GM06990 (cell line): Measurements from ENCODE around the gene RRP9.

ENCODE experiments used
- DNase-seq: peaks from one replicate; pipeline ENCODE4 v3.0.0-alpha.2; 2011; ENCODE audit not compliant: insufficient read length; ENCODE audit errors: extremely low read depth
- H3K27me3 ChIP-seq: replicated peaks from 2 replicates; pipeline ENCODE4 v1.6.0; 2011; ENCODE audit warnings: low read length; ENCODE audit not compliant: control insufficient read depth, insufficient read depth
- H3K36me3 ChIP-seq: 2 replicates; pipeline ENCODE4 v1.5.1; 2011; ENCODE audit warnings: low read length; ENCODE audit not compliant: control insufficient read depth, insufficient read depth
- H3K4me3 ChIP-seq: replicated peaks from 2 replicates; pipeline ENCODE4 v1.5.1; 2011; ENCODE audit warnings: low read depth, mild to moderate bottlenecking, control low read depth, low read length
- TF ChIP-seq, protein P1 (sequence below): IDR thresholded peaks from 2 replicates; pipeline ENCODE4 v1.5.1; 2011; ENCODE audit warnings: low read length, control low read depth, mild to moderate bottlenecking, inconsistent platforms; ENCODE audit not compliant: insufficient read depth, poor library complexity, severe bottlenecking

Gene RRP9

DNA sequence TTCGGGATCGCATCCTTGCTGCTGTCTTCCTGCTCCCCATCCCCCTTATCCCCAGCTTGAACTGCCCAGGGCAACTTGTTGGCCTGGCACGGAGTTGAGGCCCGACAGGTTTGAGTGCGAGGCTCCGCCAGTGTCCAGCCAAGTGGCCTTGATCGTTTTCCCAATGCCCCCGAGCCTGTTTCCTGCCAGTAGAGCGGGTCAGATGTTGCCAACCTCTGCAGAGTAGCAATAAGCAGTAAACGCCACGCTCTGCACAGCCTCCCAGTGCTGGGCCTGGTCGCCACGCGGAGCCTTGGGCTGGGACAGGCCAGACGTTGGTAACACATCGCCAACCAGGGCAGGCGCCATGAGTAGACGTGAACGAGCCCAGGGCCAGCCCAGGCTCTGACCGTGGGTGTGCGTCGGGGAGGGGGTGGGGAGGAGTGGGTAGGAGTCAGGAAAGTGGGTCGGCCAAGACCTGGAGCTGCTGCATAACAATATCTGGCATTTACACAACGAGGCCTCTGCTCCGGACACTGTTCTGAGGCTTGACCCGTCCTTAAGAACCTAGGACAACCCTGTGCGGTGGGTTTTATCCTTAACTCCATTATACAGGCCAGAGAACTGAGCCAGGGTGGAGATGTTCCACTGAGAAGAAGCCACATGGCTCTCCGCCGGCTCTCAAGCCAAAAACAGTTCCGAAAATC is 32.7 kb upstream of the RRP9 start:
- DNase-seq, result no peak
- Histone ChIP-seq H3K27me3 (no peaks in the 10 kb centered on the region), H3K4me3 (peak overlapping the region; percentile 97), H3K36me3 (peaks cover 2% of the 10 kb centered on the region; the same call in 1 of the 2 replicates)
- TF ChIP-seq, protein P1, sequence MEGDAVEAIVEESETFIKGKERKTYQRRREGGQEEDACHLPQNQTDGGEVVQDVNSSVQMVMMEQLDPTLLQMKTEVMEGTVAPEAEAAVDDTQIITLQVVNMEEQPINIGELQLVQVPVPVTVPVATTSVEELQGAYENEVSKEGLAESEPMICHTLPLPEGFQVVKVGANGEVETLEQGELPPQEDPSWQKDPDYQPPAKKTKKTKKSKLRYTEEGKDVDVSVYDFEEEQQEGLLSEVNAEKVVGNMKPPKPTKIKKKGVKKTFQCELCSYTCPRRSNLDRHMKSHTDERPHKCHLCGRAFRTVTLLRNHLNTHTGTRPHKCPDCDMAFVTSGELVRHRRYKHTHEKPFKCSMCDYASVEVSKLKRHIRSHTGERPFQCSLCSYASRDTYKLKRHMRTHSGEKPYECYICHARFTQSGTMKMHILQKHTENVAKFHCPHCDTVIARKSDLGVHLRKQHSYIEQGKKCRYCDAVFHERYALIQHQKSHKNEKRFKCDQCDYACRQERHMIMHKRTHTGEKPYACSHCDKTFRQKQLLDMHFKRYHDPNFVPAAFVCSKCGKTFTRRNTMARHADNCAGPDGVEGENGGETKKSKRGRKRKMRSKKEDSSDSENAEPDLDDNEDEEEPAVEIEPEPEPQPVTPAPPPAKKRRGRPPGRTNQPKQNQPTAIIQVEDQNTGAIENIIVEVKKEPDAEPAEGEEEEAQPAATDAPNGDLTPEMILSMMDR, result no peak

DNA sequence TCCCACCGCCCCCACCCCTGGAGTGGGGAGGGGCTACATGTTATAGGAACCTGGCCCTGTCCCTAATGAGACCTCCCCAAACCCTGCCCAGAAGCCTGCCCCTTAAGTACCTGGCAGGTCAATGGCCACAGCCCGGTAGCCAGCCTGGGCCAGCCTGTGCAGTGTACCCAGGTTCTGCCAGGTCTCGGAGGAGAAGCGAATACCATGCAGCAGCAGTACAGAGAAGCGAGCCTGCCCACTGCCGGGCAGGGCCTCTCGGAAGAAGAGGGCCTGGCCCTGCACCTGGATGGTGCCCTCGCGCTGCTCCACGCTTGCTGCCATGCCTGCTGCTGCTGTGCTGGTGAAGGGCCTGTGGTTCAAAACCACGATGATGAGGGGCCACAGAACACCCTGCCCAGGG is 29.6 kb upstream of the RRP9 start:
- Histone ChIP-seq H3K4me3 (no peak overlapping the region), H3K36me3 (peaks cover 2% of the 10 kb centered on the region; the same call in 1 of the 2 replicates), H3K27me3 (no peaks in the 10 kb centered on the region)
- DNase-seq, result no peak
- TF ChIP-seq, protein P1, result no peak

DNA sequence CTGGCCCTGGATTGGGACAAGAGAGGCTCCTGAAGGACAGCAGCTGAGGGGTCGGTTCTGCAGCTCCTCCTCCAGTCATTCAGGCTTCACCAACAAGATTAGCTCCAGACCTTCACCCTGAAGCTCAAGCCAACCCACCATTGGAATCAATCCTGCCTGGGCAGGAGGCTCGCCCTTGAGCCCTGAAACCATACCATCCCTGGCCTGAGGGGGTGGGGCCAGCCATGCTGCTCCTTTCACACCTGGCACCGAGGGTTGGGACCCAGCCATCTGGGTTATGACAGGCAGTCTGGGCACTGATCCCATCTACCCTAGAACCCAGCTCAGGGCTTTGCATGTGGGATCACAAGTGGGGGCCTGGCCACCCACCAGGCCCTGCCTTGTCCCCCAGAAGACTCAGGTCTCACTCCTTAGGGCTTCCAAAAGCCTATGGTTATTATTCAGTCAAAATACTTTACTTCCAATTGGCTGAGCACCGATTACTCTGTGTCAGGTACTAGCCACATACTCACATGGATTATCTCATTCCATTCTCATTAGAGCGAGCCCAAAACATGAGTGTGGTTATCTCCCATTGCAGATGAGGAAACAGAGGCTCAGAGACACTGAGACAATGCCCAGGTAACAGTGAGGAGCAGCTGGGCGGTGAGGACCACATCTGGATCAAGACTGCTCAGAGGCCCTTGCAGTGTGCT is 29.0 kb upstream of the RRP9 start:
- no peaks in the 10 kb centered on the region for H3K27me3 ChIP-seq
- DNase-seq, result no peak
- H3K36me3 ChIP-seq, result peaks cover 2% of the 10 kb centered on the region; the same call in 1 of the 2 replicates
- no peak overlapping the region for H3K4me3 ChIP-seq
- TF ChIP-seq, protein P1, result no peak

DNA sequence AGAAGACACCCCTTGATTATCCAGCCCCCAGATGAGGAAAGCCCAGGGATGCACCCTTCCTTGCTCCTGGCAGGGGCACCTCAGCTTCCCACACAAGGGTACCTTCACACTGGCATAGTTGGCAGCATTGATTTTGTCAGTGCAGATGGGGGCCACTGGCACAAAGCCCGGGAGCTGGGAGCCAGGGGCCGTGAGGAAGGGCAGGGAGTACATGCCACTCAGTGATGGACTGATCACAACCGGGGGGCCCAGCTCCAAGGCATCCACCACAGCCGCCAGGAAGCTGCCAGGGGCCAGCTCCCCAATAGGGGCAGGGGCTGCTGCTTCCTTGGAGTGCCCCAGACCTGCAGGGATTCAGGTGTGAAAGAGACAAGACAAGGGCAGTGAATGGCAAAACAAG is 28.1 kb upstream of the RRP9 start:
- DNase-seq, result no peak
- Histone ChIP-seq H3K27me3 (no peaks in the 10 kb centered on the region), H3K4me3 (no peak overlapping the region), H3K36me3 (peaks cover 2% of the 10 kb centered on the region; the same call in 1 of the 2 replicates)
- TF ChIP-seq, protein P1, result no peak

DNA sequence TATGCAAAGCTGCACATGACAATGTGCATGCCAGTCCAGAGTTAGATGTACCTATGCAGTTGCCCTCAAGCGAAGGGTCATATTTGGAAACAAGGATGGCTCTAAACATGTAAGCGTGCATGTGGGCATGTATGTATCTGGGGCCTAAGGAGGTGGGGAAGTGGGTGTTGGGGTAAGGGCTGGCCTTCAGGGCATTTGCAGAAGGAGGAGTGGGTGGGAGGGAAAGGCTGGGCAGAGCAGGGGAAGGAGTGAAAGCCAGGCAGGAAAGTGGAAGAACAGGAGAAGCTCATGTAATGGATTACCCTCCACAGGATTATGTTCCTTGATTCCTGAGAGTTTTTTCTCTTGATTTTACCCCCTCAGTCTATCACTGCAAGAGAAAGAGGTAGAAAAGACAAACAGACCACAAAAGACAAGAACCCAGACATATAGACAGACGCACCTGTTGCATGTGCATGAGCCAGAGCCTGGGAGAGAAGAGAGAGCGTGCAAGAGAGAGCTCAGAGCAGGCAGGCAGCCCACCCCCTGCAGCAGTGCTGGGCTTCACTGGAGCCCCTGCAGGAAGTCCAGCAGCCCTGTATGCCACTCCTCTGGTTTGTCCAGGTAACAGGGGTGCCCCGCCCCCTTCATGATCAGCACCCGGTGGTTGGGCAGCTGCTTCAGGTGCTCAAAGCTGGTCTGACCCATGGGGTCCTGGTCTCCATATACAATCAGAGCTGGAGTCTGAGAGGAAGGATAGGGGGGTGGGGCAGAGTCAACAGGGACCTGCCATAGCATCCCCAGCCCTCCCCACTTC is 27.4 kb upstream of the RRP9 start:
- Histone ChIP-seq H3K4me3 (no peak overlapping the region), H3K36me3 (peaks cover 2% of the 10 kb centered on the region; the same call in 1 of the 2 replicates), H3K27me3 (no peaks in the 10 kb centered on the region)
- DNase-seq, result no peak
- TF ChIP-seq, protein P1, result no peak
